GM13976 (cell line): Measurements from ENCODE around the gene CRYGC.
"Not testable (repeated sequence)": the region's sequence is repeated elsewhere in the genome, so short reads cannot be mapped to it uniquely, and the experiment has no call there.

Experiments used
- DNase-seq: peaks from one replicate; pipeline ENCODE4 v3.0.0; 2012; ENCODE audit warnings: low spot score
- in situ Hi-C: fragments of 300-500 bp; cut with MboI; formaldehyde crosslinking; loops from one replicate; pipeline ENCODE4 v1.12.0; 2022; ENCODE audit warnings: low sequenced_read_pairs, mixed read lengths, inconsistent platforms; ENCODE audit not compliant: unreplicated experiment
- TF ChIP-seq, protein P1 (sequence below): IDR thresholded peaks from 2 replicates; pipeline ENCODE4 v1.5.1; 2012; ENCODE audit warnings: borderline replicate concordance, mild to moderate bottlenecking; ENCODE audit not compliant: insufficient read depth; ENCODE audit errors: extremely low read depth, missing control alignments, control extremely low read depth

Gene CRYGC

DNA sequence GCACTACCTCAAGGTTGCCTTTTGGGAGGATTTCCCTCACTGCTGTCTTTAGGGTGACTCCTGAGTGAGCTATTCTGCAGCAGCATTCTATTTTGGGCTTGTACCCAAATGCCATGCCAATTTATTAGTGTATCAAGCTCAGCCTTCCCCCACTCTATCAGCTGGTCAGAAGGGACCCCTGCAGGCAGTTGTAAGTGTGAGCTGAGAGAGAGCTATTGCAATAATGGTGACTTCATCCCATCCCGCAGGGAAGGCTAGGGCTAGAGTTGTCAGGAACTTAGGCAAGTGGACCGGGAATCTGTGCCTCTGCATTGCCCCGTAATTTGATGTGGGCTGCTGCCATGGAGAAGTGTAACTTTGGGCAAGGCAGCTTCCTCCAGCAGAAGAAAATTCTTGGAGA lies 18.1 kb upstream of the CRYGC start:
- no peak for DNase-seq
- TF ChIP-seq, protein P1, sequence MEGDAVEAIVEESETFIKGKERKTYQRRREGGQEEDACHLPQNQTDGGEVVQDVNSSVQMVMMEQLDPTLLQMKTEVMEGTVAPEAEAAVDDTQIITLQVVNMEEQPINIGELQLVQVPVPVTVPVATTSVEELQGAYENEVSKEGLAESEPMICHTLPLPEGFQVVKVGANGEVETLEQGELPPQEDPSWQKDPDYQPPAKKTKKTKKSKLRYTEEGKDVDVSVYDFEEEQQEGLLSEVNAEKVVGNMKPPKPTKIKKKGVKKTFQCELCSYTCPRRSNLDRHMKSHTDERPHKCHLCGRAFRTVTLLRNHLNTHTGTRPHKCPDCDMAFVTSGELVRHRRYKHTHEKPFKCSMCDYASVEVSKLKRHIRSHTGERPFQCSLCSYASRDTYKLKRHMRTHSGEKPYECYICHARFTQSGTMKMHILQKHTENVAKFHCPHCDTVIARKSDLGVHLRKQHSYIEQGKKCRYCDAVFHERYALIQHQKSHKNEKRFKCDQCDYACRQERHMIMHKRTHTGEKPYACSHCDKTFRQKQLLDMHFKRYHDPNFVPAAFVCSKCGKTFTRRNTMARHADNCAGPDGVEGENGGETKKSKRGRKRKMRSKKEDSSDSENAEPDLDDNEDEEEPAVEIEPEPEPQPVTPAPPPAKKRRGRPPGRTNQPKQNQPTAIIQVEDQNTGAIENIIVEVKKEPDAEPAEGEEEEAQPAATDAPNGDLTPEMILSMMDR: no peak
- in situ Hi-C loops: no loop called here

DNA sequence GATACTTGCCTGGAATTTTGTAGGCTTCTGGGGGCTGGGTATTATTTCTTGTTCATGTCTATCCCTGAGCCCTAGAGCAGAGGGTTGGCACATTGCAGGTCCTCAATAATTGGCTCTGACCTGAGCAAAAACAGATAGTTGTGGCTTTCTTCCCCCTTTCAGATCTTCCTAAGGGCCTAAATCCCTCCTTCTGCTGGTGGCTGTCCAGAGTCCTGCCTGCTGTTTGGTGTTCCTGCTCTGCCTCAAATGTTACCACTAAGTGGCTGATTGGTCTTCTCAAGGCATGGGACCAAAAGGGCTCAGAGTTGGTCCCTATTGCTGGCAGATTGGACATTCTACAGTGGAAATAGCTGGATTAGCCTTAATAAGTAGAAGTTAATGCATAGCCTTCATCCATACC lies 17.4 kb upstream of the CRYGC start:
- DNase-seq: no peak
- in situ Hi-C loops: no loop called here
- TF ChIP-seq, protein P1: no peak

DNA sequence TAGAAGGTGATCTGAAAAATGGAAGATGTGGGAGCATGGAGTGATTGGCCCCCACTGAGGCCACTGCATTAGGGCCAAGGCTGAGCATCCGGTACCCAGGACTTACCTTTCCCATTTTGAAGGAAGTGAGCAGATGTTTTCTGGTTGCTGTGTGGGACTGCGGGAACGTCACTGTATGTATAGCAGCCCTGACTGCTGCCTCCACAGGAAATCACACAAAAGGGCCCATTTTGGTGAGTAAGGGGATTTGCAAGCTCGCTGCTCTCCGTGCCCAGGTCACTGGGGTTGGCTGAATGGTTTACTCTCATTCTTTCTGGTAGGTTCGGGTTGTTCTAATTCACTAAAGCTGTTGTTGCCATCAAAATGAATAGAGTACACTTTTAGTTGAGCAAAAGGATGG lies 16.4 kb upstream of the CRYGC start, which contains the start of gene CRYGB:
Gene CRYGB (minus strand): TSS at position 153 of the 400 bp plus-strand sequence. CDS start 38 bp downstream, at position 115.
- TF ChIP-seq, protein P1: no peak
- no peak for DNase-seq
- in situ Hi-C loops: no loop called here

DNA sequence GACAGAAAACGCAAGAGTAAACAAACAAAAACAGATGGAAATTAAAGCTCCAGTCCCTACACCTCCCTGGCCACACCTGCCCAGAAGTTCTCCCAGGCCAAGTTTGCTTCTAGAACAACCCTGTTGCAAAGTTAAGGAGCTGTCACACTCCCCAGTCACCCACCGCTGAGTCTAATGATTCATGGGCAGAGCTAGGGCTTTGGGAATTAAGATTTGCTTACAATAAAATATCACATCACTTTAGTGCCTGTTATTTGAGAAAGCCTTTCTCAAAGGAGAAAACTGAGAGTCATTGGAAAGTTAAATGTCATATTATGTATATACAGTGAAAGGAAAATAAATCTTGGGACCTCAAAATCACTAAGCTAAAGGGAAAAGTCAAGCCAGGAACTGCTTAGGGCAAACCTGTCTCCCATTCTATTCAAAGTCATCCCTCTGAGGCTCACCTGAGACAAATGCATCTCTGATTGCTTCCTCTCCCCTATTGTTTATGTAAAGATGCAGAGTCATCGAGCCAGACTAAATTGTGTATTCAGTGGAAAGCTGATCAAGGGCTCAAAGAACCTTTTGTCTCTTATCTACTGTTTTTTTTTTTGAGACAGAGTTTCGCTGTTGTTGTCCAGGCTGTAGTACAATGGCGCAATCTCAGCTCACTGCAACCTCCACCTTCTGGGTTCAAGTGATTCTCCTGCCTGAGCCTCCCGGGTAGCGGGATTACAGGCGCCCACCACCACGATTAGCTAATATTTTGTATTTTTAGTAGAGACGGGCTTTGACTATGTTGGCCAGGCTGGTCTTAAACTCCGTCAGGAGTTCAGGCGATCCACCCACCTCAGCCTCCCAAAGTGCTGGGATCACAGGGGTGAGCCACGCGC lies 13.5 kb upstream of the CRYGC start:
- no peak for DNase-seq
- in situ Hi-C loops: no loop called here
- TF ChIP-seq, protein P1: no peak

DNA sequence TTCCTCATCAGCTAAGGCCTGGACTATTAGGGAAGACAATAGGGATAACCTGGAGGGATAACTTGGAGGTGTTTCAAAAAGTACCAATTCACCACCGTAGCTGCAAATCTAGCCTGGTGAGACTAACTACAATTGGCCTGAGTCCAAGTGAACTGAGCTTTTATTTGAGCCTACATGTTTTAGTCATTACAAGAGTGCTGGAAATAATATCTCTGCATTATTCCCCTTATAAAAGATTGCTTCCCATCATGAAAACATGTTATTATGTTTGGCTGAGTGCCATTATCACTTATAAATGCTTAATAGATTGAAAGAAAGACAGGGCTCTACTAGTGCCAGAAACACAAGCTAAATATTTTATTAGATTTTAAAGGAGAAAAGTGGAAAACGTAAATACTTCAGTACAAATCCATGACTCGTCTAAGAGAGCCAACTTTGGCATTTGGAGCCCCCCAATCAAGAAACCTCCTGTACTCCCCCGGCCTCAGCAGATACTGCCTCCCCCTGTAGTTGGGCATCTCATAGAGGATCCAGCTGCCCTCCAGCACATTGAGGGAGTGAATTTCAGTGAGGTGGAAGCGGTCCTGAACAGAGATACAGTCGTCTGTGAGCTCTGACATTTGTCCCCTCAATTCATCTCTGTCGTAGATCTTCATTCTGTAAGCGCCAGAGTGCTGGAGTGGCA lies 12.8 kb upstream of the CRYGC start:
- DNase-seq: no peak
- TF ChIP-seq, protein P1: no peak
- in situ Hi-C loops: no loop called here

DNA sequence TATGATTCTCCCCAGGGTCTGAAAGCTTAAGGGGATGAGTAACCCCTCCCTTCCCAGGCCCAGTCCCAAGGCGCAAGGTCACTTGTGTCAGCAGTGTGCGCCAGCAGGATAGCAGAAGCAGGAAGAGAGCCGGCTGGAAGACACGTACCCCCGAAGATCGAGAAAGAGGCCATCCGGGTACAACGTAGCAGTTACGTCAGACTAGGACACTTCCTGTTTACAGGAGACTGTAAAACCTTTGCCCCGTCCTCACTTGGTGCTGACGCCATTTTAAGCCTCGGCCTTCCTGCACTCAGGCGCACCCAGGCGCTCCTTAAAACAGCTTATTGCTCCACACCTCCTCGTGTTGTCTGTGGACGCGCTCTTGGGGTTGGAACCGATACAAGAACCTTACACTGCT lies 9.8 kb upstream of the CRYGC start:
- TF ChIP-seq, protein P1: no peak
- in situ Hi-C loops: no loop called here
- no peak for DNase-seq

DNA sequence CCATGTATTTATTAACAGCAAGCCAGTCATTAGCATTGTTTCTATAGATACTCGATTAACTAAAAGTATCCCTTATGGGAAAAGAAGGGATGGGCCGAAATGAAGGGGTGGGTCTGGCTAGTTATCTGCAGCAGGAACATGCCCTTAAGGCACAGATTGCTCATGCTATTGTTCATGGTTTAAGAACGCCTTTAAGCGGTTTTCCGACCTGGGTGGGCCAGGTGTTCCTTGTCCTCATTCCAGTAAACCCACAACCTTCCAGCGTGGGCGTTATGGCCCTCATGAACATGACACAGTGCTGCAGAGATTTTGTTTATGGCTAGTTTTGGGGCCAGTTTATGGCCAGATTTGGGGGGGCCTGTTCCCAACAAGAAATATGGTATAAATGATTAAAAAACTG lies 8.7 kb upstream of the CRYGC start:
- in situ Hi-C loops, DNase-seq: not testable (repeated sequence)
